ENCODE measurements around the gene PFKP.

Gene PFKP

DNA sequence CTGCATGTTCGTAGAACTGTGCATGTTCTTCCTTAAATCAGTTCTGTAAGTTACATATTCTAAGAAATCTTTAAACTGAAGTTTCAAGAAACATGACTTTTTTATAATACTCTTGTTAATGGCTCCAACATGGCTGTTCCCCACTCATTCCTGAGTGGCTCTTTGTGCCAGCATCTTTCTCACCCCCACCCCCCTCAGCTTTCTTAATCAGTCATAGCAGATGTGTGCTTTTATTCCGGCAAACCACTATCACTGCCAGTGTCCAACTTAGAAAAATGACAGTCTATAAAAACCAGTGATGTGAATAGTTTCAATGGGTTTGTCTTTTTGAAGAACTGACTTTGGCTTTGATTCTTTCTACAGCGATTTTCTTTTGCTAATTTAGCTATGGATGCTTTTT lies 67.7 kb downstream of the PFKP start:
- H3K27ac ChIP-seq (ENCODE audit: low read depth, low read length), result no peak overlapping the region
- H4K20me1 ChIP-seq (ENCODE audit: low read depth, low read length), result no peaks in the 10 kb centered on the region
- H3K9me2 ChIP-seq (replicated peaks; ENCODE audit: insufficient read depth, low read length), result no peaks in the 10 kb centered on the region
- no peak overlapping the region for H3K4me2 ChIP-seq (ENCODE audit: low read depth, low read length, poor library complexity, severe bottlenecking)
- peaks cover 4% of the 10 kb centered on the region; the same call in 1 of the 2 replicates for H3F3A ChIP-seq (ENCODE audit: insufficient read depth)
- peaks cover 27% of the 10 kb centered on the region for H3K36me3 ChIP-seq (ENCODE audit: low read length)
- no peaks in the 10 kb centered on the region for H3K9me3 ChIP-seq (ENCODE audit: insufficient read depth, low read length)
- no peaks in the 10 kb centered on the region for H3K27me3 ChIP-seq (ENCODE audit: low read length)
- no peak overlapping the region for H2AFZ ChIP-seq (ENCODE audit: low read depth, low read length, severe bottlenecking)
- H3K4me3 ChIP-seq (ENCODE audit: insufficient read depth, low read length, poor library complexity, severe bottlenecking), result no peak overlapping the region
- no peak for TF ChIP-seq EZH2phosphoT487 (conservative IDR thresholded peaks at IDR 0.05; ENCODE audit: low read length)
- TF ChIP-seq, protein P1, sequence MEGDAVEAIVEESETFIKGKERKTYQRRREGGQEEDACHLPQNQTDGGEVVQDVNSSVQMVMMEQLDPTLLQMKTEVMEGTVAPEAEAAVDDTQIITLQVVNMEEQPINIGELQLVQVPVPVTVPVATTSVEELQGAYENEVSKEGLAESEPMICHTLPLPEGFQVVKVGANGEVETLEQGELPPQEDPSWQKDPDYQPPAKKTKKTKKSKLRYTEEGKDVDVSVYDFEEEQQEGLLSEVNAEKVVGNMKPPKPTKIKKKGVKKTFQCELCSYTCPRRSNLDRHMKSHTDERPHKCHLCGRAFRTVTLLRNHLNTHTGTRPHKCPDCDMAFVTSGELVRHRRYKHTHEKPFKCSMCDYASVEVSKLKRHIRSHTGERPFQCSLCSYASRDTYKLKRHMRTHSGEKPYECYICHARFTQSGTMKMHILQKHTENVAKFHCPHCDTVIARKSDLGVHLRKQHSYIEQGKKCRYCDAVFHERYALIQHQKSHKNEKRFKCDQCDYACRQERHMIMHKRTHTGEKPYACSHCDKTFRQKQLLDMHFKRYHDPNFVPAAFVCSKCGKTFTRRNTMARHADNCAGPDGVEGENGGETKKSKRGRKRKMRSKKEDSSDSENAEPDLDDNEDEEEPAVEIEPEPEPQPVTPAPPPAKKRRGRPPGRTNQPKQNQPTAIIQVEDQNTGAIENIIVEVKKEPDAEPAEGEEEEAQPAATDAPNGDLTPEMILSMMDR (IDR thresholded peaks at IDR 0.05; ENCODE audit: insufficient read depth, low read length, poor library complexity, severe bottlenecking), result no peak
- no peaks in the 10 kb centered on the region for H3K79me2 ChIP-seq (ENCODE audit: insufficient read depth, low read length)
- no peak overlapping the region for H3K9ac ChIP-seq (ENCODE audit: low read length)

DNA sequence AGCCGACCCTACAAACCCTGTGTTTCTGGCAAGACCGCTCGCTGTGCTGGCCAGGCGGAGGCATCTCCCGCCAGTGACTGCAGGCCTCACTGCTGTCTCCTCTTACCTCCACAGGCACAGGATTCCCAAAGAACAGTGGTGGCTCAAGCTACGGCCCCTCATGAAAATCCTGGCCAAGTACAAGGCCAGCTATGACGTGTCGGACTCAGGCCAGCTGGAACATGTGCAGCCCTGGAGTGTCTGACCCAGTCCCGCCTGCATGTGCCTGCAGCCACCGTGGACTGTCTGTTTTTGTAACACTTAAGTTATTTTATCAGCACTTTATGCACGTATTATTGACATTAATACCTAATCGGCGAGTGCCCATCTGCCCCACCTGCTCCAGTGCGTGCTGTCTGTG lies 69.0 kb downstream of the PFKP start:
- Histone ChIP-seq H3K27me3 (ENCODE audit: low read length) (no peaks in the 10 kb centered on the region), H3K27ac (ENCODE audit: low read depth, low read length) (no peak overlapping the region), H3K9me2 (replicated peaks; ENCODE audit: insufficient read depth, low read length) (no peaks in the 10 kb centered on the region), H3K79me2 (ENCODE audit: insufficient read depth, low read length) (no peaks in the 10 kb centered on the region), H3K36me3 (ENCODE audit: low read length) (peaks cover 27% of the 10 kb centered on the region), H3K4me2 (ENCODE audit: low read depth, low read length, poor library complexity, severe bottlenecking) (no peak overlapping the region), H3K9ac (ENCODE audit: low read length) (no peak overlapping the region), H3F3A (ENCODE audit: insufficient read depth) (peaks cover 4% of the 10 kb centered on the region; the same call in 1 of the 2 replicates), H3K9me3 (ENCODE audit: insufficient read depth, low read length) (no peaks in the 10 kb centered on the region), H2AFZ (ENCODE audit: low read depth, low read length, severe bottlenecking) (no peak overlapping the region), H4K20me1 (ENCODE audit: low read depth, low read length) (no peaks in the 10 kb centered on the region), H3K4me3 (ENCODE audit: insufficient read depth, low read length, poor library complexity, severe bottlenecking) (no peak overlapping the region)
- TF ChIP-seq, protein P1 (IDR thresholded peaks at IDR 0.05; ENCODE audit: insufficient read depth, low read length, poor library complexity, severe bottlenecking), result no peak
- no peak for TF ChIP-seq EZH2phosphoT487 (conservative IDR thresholded peaks at IDR 0.05; ENCODE audit: low read length)

DNA sequence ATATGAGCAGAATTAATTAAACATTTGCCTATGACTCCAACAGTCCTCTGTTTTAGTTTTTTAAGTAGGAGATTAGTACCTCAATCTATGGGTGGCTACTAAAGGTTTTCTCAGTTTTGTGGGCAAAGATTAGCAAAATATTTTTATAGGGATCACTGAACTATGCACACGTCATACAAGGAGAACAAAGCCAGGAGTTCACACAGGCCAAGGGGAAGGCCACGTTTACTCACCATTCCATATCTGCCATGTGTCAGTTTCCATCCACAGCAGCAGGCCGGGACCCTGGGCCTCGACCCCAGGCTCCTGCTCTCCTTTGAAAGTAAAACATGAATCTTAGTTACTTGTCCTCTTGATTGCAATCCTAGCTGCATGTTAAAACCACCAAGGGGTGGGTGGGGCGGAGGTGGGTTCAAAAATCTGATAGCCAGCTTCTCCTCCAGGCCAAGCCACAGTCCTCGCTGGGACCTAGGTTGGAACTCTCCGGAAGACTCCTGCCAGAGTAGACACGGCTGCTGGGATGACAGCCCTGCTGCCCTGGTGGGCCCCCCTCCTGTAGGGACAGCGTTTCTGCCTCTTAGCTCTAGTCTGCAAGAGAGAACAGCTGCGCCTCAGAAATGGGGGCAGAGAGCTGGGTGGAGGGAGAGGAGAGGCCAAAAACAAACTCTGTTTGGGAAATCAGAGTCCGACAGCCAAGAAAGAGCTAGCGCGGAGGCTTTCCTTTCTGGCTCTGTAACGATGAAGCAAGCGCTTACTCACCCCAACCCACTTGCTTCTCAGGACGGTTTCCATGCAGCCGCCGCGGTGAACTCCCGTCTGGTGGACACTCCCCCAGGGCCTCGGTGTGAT lies 69.6 kb downstream of the PFKP start:
- H3K27me3 ChIP-seq (ENCODE audit: low read length), result no peaks in the 10 kb centered on the region
- no peaks in the 10 kb centered on the region for H4K20me1 ChIP-seq (ENCODE audit: low read depth, low read length)
- H3K9me2 ChIP-seq (replicated peaks; ENCODE audit: insufficient read depth, low read length), result no peaks in the 10 kb centered on the region
- no peak overlapping the region for H3K9ac ChIP-seq (ENCODE audit: low read length)
- H3F3A ChIP-seq (ENCODE audit: insufficient read depth), result peaks cover 4% of the 10 kb centered on the region; the same call in 1 of the 2 replicates
- no peak overlapping the region for H2AFZ ChIP-seq (ENCODE audit: low read depth, low read length, severe bottlenecking)
- H3K4me2 ChIP-seq (ENCODE audit: low read depth, low read length, poor library complexity, severe bottlenecking), result no peak overlapping the region
- H3K79me2 ChIP-seq (ENCODE audit: insufficient read depth, low read length), result no peaks in the 10 kb centered on the region
- H3K4me3 ChIP-seq (ENCODE audit: insufficient read depth, low read length, poor library complexity, severe bottlenecking), result no peak overlapping the region
- TF ChIP-seq, protein P1 (IDR thresholded peaks at IDR 0.05; ENCODE audit: insufficient read depth, low read length, poor library complexity, severe bottlenecking), result no peak
- no peak for TF ChIP-seq EZH2phosphoT487 (conservative IDR thresholded peaks at IDR 0.05; ENCODE audit: low read length)
- H3K27ac ChIP-seq (ENCODE audit: low read depth, low read length), result no peak overlapping the region
- peaks cover 27% of the 10 kb centered on the region for H3K36me3 ChIP-seq (ENCODE audit: low read length)
- H3K9me3 ChIP-seq (ENCODE audit: insufficient read depth, low read length), result no peaks in the 10 kb centered on the region

Data from SU-DHL-6 (cell line).